H1 (cell line): Measurements from ENCODE around the gene TMTC2. TPM values are rescaled to one million over a fixed set of nuclear protein-coding genes. Genes with fewer than 3 reads are reported as not detected.

Experiments
- ASH2L ChIP-seq: fragments of 200-600, 300-600 bp; sonication (generic); IDR thresholded peaks from one replicate; pipeline ENCODE4 v1.7.1; 2017; ENCODE audit warnings: low read length
- CHD7 ChIP-seq: fragments of 300-600 bp; sonication (generic); IDR thresholded peaks from 2 replicates; pipeline ENCODE4 v1.7.1; 2012; ENCODE audit warnings: low read length, moderate library complexity, mild to moderate bottlenecking, inconsistent platforms; ENCODE audit not compliant: insufficient replicate concordance
- EZH2 ChIP-seq: fragments of 200-600 bp; sonication (generic); IDR thresholded peaks from 2 replicates; pipeline ENCODE4 v1.7.1; 2012; ENCODE audit warnings: low read depth, mild to moderate bottlenecking, moderate library complexity, low read length, inconsistent platforms; ENCODE audit not compliant: severe bottlenecking
- SIN3A ChIP-seq, 2 experiments: IDR thresholded peaks in 1 of 2; conservative IDR thresholded peaks in 1 of 2; 2 replicates each; pipeline ENCODE4 v1.6.1; 2011 to 2012; ENCODE audit warnings: low read length in 2 of 2, improper control_type of control experiment in 1 of 2, low read depth in 1 of 2, mild to moderate bottlenecking in 1 of 2
- SIX5 ChIP-seq: IDR thresholded peaks from 2 replicates; pipeline ENCODE4 v1.6.1; 2011; ENCODE audit warnings: mild to moderate bottlenecking, low read depth, low read length
- TAF7 ChIP-seq: optimal IDR thresholded peaks from 2 replicates; pipeline ENCODE3; 2011; ENCODE audit warnings: low read depth, mild to moderate bottlenecking, inconsistent platforms, low read length, moderate library complexity, borderline replicate concordance
- TBP ChIP-seq: IDR thresholded peaks from 2 replicates; pipeline ENCODE4 v1.6.1; 2011; ENCODE audit warnings: low read depth, low read length, improper control_type of control experiment
- polyA plus RNA-seq, 7 experiments: library from polyadenylated mRNA; depleted of rRNA in 3 of 7; stranded (reverse) in 5 of 7; unstranded in 2 of 7; fragments of >200 nt in 5 of 7; fragments of 200-250 nt in 2 of 7; gene quantifications; 1 replicate in 5 of 7; 2 replicates in 1 of 7; 4 replicates in 1 of 7; pipeline versions ENCODE4 v1.2.1 to v1.2.3, GENCODE V29; 2011 to 2013; ENCODE audit warnings: missing spikeins in 2 of 7, mixed read lengths in 2 of 7
- total RNA-seq: library from RNA; stranded (reverse); fragmentation: NEBNext Ultra II Directional; extraction: Animal tissue kit (Norgen Biotek cat#: 25700); gene quantifications from 2 replicates; pipeline ENCODE4 v1.2.1, GENCODE V29; 2021

TMTC2 gene
- total and polyA plus RNA-seq, 2 of the 8 experiments (the other 6 are each of a cell fraction or from before 2014, with no cell fraction given): 2.3 to 3.9 TPM

DNA sequence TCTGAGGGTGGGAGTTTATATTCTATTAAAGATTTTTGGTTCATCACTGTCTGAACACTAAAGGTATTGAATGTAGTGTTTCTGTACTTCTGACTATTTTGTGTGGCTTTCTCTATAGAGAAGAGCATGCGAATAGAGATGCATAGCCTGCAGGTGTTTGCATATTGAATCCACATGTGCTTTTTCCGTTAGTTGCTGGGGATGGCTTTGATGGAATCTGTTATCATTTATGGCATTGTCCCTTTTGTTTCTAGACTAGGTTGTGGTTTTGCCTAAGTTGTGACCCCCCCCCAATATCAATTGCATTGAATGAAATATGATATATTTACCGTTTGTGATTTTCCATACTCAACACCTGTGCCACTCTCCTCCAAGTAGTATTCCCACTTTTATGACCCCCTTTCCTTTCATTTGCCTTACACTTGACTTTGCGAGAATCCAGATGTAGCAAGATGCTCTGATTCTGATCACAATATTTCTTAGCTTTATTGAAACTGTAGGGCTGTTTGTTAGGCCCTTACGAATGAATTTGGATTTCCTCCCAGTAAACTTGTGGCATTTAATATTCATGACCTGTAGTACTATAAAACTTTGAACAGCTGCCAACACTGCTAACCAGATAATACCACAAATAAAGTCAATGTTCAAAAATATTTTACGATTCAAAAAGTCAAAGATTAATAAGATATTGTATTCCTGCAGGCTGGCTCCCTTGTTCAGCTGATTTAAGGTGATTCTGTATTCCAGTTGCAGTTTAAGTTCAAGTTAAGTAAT is 176.4 kb downstream of the TMTC2 start (continued):
- TF ChIP-seq CHD7 (no peak), TAF7 (no peak), SIN3A (conservative IDR thresholded peaks at IDR 0.05 in 1 of 2, IDR thresholded peaks at IDR 0.05 in 1 of 2; ENCODE audit: low read depth in 1 of 2, low read length in 2 of 2) (no peak), ASH2L (no peak), TBP (no peak), SIX5 (no peak), EZH2 (no peak)
